K562 (cell line): ENCODE data around the gene PALS1. TPM values are rescaled to one million over a fixed set of nuclear protein-coding genes. Genes with fewer than 3 reads are reported as not detected.

Source experiments
- ATAC-seq: fragments of 200-7000 bp; cut with Tn5 transposase; 3 replicates; pipeline ENCODE4 v1.9.1; 2020; ENCODE audit warnings: moderate library complexity
- BruUV-seq: library from RNA; stranded (reverse); fragments of 400-500 nt; replicated peaks from 2 replicates; lab custom pipeline; 2021; lab: Mats Ljungman, UMichigan
- CTCF ChIA-PET: fragments of 300-600 bp; formaldehyde crosslinking; extraction: SDS; loops from one replicate; lab custom pipeline; 2021; ENCODE audit warnings: low intra/inter-chr PET ratio; lab: Yijun Ruan, JAX
- POLR2A ChIA-PET: fragments of 300-600, 350-650 bp; sonication (Branson Sonifier 250); formaldehyde crosslinking; extraction: SDS; loops from one replicate; lab custom pipeline; 2021; ENCODE audit warnings: antibody characterized with exemption, inconsistent platforms; lab: Yijun Ruan, JAX
- DNase-seq, 4 experiments: peaks; one replicate each; pipeline versions ENCODE4 v3.0.0 to v3.0.0-alpha.2; 2011 to 2018; ENCODE audit warnings: low spot score in 3 of 4, mixed read lengths in 3 of 4; ENCODE audit errors: extremely low read depth in 1 of 4
- FAIRE-seq: peaks from 2 replicates; lab custom pipeline; 2011; peaks lifted over from hg19 to GRCh38; lab: Jason Lieb, UNC
- H2AFZ ChIP-seq: 2 replicates; pipeline ENCODE4 v1.6.0; 2011; ENCODE audit warnings: low read depth, low read length, control low read depth, inconsistent platforms
- H3K27ac ChIP-seq: fragments of 200-600 bp; 3 replicates; pipeline ENCODE4 v1.8.0; 2011; ENCODE audit warnings: low read depth, mild to moderate bottlenecking, control low read depth, inconsistent platforms, low read length, moderate library complexity, mixed read lengths; ENCODE audit errors: extremely low read depth
- H3K27me3 ChIP-seq, 2 experiments: fragments of 300-600 bp in 1 of 2; 2 replicates in 1 of 2; 3 replicates in 1 of 2; pipeline versions ENCODE4 v1.6.0 to v1.8.0; 2011; ENCODE audit warnings: inconsistent platforms in 2 of 2, low read length in 2 of 2, mild to moderate bottlenecking in 1 of 2, mixed read lengths in 1 of 2, moderate library complexity in 1 of 2; ENCODE audit not compliant: control insufficient read depth in 2 of 2, insufficient read depth in 2 of 2
- H3K36me3 ChIP-seq: fragments of 300-600 bp; 3 replicates; pipeline ENCODE4 v1.8.0; 2011; ENCODE audit warnings: mild to moderate bottlenecking, low read length, inconsistent platforms; ENCODE audit not compliant: control insufficient read depth, insufficient read depth
- H3K4me1 ChIP-seq, 2 experiments: fragments of 200-600 bp in 1 of 2; replicated peaks in 1 of 2; 2 replicates in 1 of 2; 3 replicates in 1 of 2; pipeline versions ENCODE4 v1.5.1 to v1.8.0; 2011; ENCODE audit warnings: inconsistent platforms in 2 of 2, low read length in 2 of 2, mild to moderate bottlenecking in 1 of 2, mixed read lengths in 1 of 2, moderate library complexity in 1 of 2; ENCODE audit not compliant: control insufficient read depth in 2 of 2, insufficient read depth in 2 of 2
- H3K4me2 ChIP-seq: 2 replicates; pipeline ENCODE4 v1.6.1; 2011; ENCODE audit warnings: low read length, control low read depth, inconsistent platforms, mixed read lengths; ENCODE audit not compliant: insufficient read depth
- H3K4me3 ChIP-seq: fragments of 200-600 bp; sonication (generic), shearing (Covaris generic); 2 replicates; pipeline ENCODE4 v1.5.1; 2016; ENCODE audit warnings: control low read depth, inconsistent platforms
- H3K79me2 ChIP-seq: fragments of 200-600 bp; 3 replicates; pipeline ENCODE4 v1.8.0; 2011; ENCODE audit warnings: low read length, inconsistent platforms; ENCODE audit not compliant: control insufficient read depth, insufficient read depth
- H3K9ac ChIP-seq, 2 experiments: 2 replicates each; pipeline versions ENCODE4 v1.6.0 to v1.6.1; 2011; ENCODE audit warnings: low read depth in 2 of 2, low read length in 2 of 2, control low read depth in 1 of 2, inconsistent platforms in 1 of 2, mild to moderate bottlenecking in 1 of 2, mixed read lengths in 1 of 2; ENCODE audit not compliant: insufficient read depth in 1 of 2
- H3K9me1 ChIP-seq: one replicate; pipeline ENCODE4 v1.6.0; 2011; ENCODE audit warnings: inconsistent platforms, mild to moderate bottlenecking, low read length, moderate library complexity; ENCODE audit not compliant: control insufficient read depth, insufficient read depth
- H3K9me3 ChIP-seq: replicated peaks from 2 replicates; pipeline ENCODE4 v1.5.1; 2011; ENCODE audit warnings: low read depth, low read length, inconsistent platforms; ENCODE audit not compliant: control insufficient read depth, insufficient read depth
- H4K20me1 ChIP-seq: replicated peaks from 2 replicates; pipeline ENCODE4 v1.6.1; 2011; ENCODE audit warnings: low read length, inconsistent platforms, mixed read lengths; ENCODE audit not compliant: control insufficient read depth, insufficient read depth
- CREBBP ChIP-seq: IDR thresholded peaks from one replicate; pipeline ENCODE4 v1.6.1; 2012; ENCODE audit warnings: low read depth, mild to moderate bottlenecking, control low read depth, inconsistent platforms, low read length
- NFRKB ChIP-seq: fragments of 450-650 bp; IDR thresholded peaks from 2 replicates; pipeline ENCODE4 v1.6.1; 2016; ENCODE audit warnings: low read depth
- SP2 ChIP-seq: IDR thresholded peaks from 2 replicates; pipeline ENCODE4 v1.6.1; 2011; ENCODE audit warnings: mild to moderate bottlenecking, low read depth, low read length, moderate library complexity; ENCODE audit not compliant: poor library complexity, severe bottlenecking; ENCODE audit errors: extremely low read depth
- SPI1 ChIP-seq: IDR thresholded peaks from 2 replicates; pipeline ENCODE4 v1.6.1; 2011; ENCODE audit warnings: low read depth, low read length, control low read depth, borderline replicate concordance
- U2AF1 ChIP-seq: fragments of 200-400 bp; formaldehyde crosslinking; optimal IDR thresholded peaks from 2 replicates; pipeline ENCODE3; 2017; ENCODE audit warnings: mild to moderate bottlenecking, low read depth, low read length, moderate library complexity
- WGBS: fragments of 100-300 bp; shearing (Covaris generic); methylation state at CpG from one replicate; pipeline ENCODE4 v1.1.6; 2016; ENCODE audit warnings: low coverage, mixed read lengths; ENCODE audit not compliant: insufficient coverage; ENCODE audit errors: missing lambda C conversion rate; 5-methylcytosine and 5-hydroxymethylcytosine counted together
- in situ Hi-C: fragments of 300-500 bp; cut with MboI; formaldehyde crosslinking; loops from 4 replicates; pipeline ENCODE4 v1.15.0; 2018; ENCODE audit warnings: inconsistent platforms, mixed read lengths
- intact Hi-C: fragments of 100-400 bp; cut with micrococcal nuclease; formaldehyde crosslinking; loops from 2 replicates; pipeline ENCODE4 v1.14.2; 2022
- polyA plus RNA-seq, 8 experiments: library from polyadenylated mRNA; depleted of rRNA in 4 of 8; stranded (reverse) in 5 of 8; unstranded in 3 of 8; fragments of >200 nt; fragmentation: Nextera tagmentation in 2 of 8; fragmentation: Illumina TruSeq in 1 of 8; extraction: Ambion mirVana in 2 of 8; extraction: Trizol in 1 of 8; gene quantifications; 2 replicates each; pipeline versions ENCODE4 v1.2.1 to v1.2.3, GENCODE V29; 2011 to 2014; ENCODE audit warnings: inconsistent platforms in 1 of 8, missing spikeins in 1 of 8
- total RNA-seq, 7 experiments: library from RNA; depleted of rRNA in 6 of 7; stranded (reverse); fragments of >200 nt in 6 of 7; fragmentation: Illumina TruSeq in 2 of 7; extraction: Trizol in 2 of 7; gene quantifications; 2 replicates each; pipeline versions ENCODE4 v1.2.1 to v1.2.3, GENCODE V29; 2011 to 2021; ENCODE audit warnings: low replicate concordance in 1 of 7
- TF ChIP-seq, protein P1 (sequence below), 2 experiments: IDR thresholded peaks in 1 of 2; conservative IDR thresholded peaks in 1 of 2; 2 replicates each; pipeline ENCODE4 v1.6.1; 2016; ENCODE audit warnings: low read depth in 2 of 2, mild to moderate bottlenecking in 1 of 2, missing compliant biosample characterization in 1 of 2, missing genetic modification characterization in 1 of 2, moderate library complexity in 1 of 2
- TF ChIP-seq, protein P2 (sequence below): fragments of 450-650 bp; IDR thresholded peaks from one replicate; pipeline ENCODE4 v1.6.1; 2018; ENCODE audit warnings: mild to moderate bottlenecking, moderate library complexity; ENCODE audit not compliant: partially characterized antibody

PALS1 gene
- total and polyA plus RNA-seq, 9 of the 15 experiments (the other 6 are each of a cell fraction or from before 2014, with no cell fraction given): 4.1 to 9.9 (median 7.2) TPM

DNA sequence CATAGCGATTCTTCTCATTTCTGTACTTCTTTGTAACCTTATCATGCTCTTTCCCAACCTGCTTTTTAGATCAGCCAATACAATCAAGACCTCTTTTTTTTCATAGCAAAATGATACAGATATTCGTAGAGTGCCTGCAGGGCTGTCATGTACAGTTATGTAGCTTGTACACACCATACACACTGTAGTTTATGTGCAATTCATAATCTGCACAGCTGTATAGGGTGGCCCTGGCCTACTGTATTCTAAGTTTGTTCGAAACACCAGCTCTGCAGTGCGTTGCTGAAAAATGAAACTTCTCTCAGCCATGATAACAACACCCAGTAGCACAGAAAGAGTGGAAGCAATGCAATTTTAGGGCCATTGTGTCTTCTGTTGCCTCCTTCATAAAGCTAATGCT is 15.7 kb upstream of the PALS1 start:
- H3K27ac ChIP-seq: no peak overlapping the region
- intact Hi-C loops: no loop called here
- TF ChIP-seq U2AF1 (no peak), CREBBP (no peak), NFRKB (no peak), SP2 (no peak), SPI1 (no peak)
- TF ChIP-seq, protein P1, sequence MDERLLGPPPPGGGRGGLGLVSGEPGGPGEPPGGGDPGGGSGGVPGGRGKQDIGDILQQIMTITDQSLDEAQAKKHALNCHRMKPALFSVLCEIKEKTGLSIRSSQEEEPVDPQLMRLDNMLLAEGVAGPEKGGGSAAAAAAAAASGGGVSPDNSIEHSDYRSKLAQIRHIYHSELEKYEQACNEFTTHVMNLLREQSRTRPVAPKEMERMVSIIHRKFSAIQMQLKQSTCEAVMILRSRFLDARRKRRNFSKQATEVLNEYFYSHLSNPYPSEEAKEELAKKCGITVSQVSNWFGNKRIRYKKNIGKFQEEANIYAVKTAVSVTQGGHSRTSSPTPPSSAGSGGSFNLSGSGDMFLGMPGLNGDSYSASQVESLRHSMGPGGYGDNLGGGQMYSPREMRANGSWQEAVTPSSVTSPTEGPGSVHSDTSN (CRISPR knock-in tag; IDR thresholded peaks at IDR 0.05; ENCODE audit: low read depth): no peak
- TF ChIP-seq, protein P1 (tag; conservative IDR thresholded peaks at IDR 0.05; ENCODE audit: low read depth): no peak
- TF ChIP-seq, protein P2, sequence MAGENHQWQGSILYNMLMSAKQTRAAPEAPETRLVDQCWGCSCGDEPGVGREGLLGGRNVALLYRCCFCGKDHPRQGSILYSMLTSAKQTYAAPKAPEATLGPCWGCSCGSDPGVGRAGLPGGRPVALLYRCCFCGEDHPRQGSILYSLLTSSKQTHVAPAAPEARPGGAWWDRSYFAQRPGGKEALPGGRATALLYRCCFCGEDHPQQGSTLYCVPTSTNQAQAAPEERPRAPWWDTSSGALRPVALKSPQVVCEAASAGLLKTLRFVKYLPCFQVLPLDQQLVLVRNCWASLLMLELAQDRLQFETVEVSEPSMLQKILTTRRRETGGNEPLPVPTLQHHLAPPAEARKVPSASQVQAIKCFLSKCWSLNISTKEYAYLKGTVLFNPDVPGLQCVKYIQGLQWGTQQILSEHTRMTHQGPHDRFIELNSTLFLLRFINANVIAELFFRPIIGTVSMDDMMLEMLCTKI: no peak
- H3K4me2 ChIP-seq: no peak overlapping the region
- in situ Hi-C loops: no loop called here
- no peaks in the 10 kb centered on the region for H4K20me1 ChIP-seq
- WGBS: 7% methylated on average over 4 of the region's 4 CpGs
- no peak for ATAC-seq
- no peak for FAIRE-seq
- H3K79me2 ChIP-seq: no peaks in the 10 kb centered on the region
- ChIA-PET CTCF (no interaction called here), POLR2A (no interaction called here)
- BruUV-seq: no TSS peak
- no peak overlapping the region for H2AFZ ChIP-seq
- H3K4me3 ChIP-seq: no peak overlapping the region
- DNase-seq: no peak
- H3K9me3 ChIP-seq: no peaks in the 10 kb centered on the region
- no peak overlapping the region for H3K9ac ChIP-seq
- no peaks in the 10 kb centered on the region for H3K36me3 ChIP-seq
- H3K27me3 ChIP-seq: no peaks in the 10 kb centered on the region
- H3K4me1 ChIP-seq: no peaks in the 10 kb centered on the region
- no peaks in the 10 kb centered on the region for H3K9me1 ChIP-seq
